ENCODE measurements around the gene TNPO3. TPM values are rescaled to one million over a fixed set of nuclear protein-coding genes. Genes with fewer than 3 reads are reported as not detected.

TNPO3 gene
- total RNA-seq, 1 donor from 2014 or later: 42.6 TPM

GRCh38 chr7:129017933-129018538 is 36.9 kb downstream of the TNPO3 start:
- TF ChIP-seq, protein P1, sequence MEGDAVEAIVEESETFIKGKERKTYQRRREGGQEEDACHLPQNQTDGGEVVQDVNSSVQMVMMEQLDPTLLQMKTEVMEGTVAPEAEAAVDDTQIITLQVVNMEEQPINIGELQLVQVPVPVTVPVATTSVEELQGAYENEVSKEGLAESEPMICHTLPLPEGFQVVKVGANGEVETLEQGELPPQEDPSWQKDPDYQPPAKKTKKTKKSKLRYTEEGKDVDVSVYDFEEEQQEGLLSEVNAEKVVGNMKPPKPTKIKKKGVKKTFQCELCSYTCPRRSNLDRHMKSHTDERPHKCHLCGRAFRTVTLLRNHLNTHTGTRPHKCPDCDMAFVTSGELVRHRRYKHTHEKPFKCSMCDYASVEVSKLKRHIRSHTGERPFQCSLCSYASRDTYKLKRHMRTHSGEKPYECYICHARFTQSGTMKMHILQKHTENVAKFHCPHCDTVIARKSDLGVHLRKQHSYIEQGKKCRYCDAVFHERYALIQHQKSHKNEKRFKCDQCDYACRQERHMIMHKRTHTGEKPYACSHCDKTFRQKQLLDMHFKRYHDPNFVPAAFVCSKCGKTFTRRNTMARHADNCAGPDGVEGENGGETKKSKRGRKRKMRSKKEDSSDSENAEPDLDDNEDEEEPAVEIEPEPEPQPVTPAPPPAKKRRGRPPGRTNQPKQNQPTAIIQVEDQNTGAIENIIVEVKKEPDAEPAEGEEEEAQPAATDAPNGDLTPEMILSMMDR (IDR thresholded peaks at IDR 0.05; ENCODE audit: unreplicated experiment): no peak
- Mint-ChIP-seq H3K4me1 (ENCODE audit: unreplicated experiment) (no peaks in the 10 kb centered on the region), H3K27me3 (ENCODE audit: unreplicated experiment) (no peaks in the 10 kb centered on the region), H3K4me3 (ENCODE audit: unreplicated experiment) (no peak overlapping the region), H3K27ac (ENCODE audit: unreplicated experiment) (no peak overlapping the region), H3K36me3 (ENCODE audit: low read depth, unreplicated experiment) (peaks cover 14% of the 10 kb centered on the region), H3K9me3 (ENCODE audit: unreplicated experiment) (no peaks in the 10 kb centered on the region)
- DNase-seq (ENCODE audit: low spot score): no peak

DNA sequence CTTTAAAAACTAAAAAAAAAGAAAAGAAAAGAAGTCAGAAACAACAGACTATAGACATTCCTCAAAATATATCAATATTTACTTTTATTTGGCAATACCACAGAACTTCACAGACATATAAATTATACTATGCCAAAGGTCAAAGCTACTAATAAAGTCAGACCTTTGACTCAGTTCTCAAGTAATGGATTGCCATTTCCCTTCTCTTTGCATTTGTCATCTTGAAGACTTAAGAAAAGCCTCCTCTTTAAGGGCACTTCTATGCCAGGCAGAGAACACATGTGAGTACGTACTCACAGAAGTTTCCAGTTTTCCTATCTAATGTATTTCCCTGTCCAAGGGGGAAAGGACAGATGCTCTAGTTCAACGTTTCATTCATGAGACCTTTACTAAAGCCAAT is 37.6 kb downstream of the TNPO3 start:
- DNase-seq (ENCODE audit: low spot score): no peak
- Mint-ChIP-seq H3K36me3 (ENCODE audit: low read depth, unreplicated experiment) (peaks cover 14% of the 10 kb centered on the region), H3K27ac (ENCODE audit: unreplicated experiment) (no peak overlapping the region), H3K9me3 (ENCODE audit: unreplicated experiment) (no peaks in the 10 kb centered on the region), H3K4me3 (ENCODE audit: unreplicated experiment) (no peak overlapping the region), H3K27me3 (ENCODE audit: unreplicated experiment) (no peaks in the 10 kb centered on the region), H3K4me1 (ENCODE audit: unreplicated experiment) (no peaks in the 10 kb centered on the region)
- TF ChIP-seq, protein P1 (IDR thresholded peaks at IDR 0.05; ENCODE audit: unreplicated experiment): no peak

DNA sequence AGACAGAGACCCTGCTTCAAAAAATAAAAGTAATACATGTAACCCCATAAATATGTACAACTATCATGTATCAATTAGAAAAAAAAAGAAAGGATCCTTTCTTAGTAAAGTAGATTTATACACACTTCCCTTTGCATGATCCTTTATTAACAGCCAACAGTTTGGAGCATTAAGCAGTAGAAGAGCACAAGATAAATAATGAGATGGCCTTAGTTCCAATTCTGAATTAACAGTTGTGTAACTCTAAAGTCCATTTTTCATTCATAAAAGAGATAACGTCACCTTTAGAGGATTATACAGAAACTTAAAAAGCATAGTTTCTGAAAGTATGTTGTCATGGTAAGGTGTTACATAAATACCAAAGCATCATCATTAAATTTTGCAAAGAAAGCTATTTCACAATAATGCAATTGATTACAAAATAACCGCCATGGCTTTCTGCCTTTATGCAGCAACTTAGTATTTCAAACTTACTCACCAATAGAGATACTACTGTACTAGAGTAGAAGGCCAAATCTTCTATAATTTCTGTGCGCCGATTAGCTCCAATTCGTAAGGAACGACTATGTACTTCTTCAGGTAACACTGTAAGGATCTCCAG is 40.3 kb downstream of the TNPO3 start:
- Mint-ChIP-seq H3K27me3 (ENCODE audit: unreplicated experiment) (no peaks in the 10 kb centered on the region), H3K4me3 (ENCODE audit: unreplicated experiment) (no peak overlapping the region), H3K36me3 (ENCODE audit: low read depth, unreplicated experiment) (peaks cover 16% of the 10 kb centered on the region), H3K9me3 (ENCODE audit: unreplicated experiment) (no peaks in the 10 kb centered on the region), H3K27ac (ENCODE audit: unreplicated experiment) (no peak overlapping the region), H3K4me1 (ENCODE audit: unreplicated experiment) (no peaks in the 10 kb centered on the region)
- TF ChIP-seq, protein P1 (IDR thresholded peaks at IDR 0.05; ENCODE audit: unreplicated experiment): no peak
- no peak for DNase-seq (ENCODE audit: low spot score)

DNA sequence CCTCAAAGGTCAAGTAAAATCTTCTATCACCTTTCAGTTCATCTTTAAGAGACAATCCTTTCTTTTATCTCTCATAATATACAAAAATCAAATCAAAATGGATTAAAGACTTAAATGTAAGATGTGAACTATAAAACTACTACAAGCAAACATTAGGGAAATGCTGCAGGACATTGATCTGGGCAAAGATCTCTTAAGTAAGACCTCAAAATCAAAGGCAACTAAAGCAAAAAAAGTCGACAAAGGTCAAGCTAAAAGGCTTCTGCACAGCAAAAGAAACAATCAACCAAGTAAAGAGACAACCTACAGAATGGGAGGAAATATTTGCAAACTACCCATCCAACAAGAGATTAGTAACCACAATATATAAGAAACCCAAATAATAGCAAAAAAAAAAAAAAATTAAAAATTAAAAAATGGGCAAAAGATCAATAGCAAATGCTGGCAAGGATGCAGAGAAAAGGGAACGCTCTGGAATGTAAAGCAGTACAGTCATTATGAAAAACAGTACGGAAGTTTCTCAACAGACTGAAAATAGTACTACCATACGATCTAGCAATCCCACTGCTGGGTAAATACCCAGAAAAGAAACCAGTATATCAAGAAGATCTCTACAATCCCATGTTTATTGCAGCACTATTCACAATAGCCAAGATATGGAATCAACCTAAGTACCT is 41.7 kb downstream of the TNPO3 start:
- H3K4me3 Mint-ChIP-seq (ENCODE audit: unreplicated experiment): peak overlapping the region; percentile 35
- DNase-seq (ENCODE audit: low spot score): no peak
- H3K36me3 Mint-ChIP-seq (ENCODE audit: low read depth, unreplicated experiment): peaks cover 16% of the 10 kb centered on the region
- no peaks in the 10 kb centered on the region for H3K27me3 Mint-ChIP-seq (ENCODE audit: unreplicated experiment)
- H3K27ac Mint-ChIP-seq (ENCODE audit: unreplicated experiment): no peak overlapping the region
- no peaks in the 10 kb centered on the region for H3K9me3 Mint-ChIP-seq (ENCODE audit: unreplicated experiment)
- H3K4me1 Mint-ChIP-seq (ENCODE audit: unreplicated experiment): no peaks in the 10 kb centered on the region
- TF ChIP-seq, protein P1 (IDR thresholded peaks at IDR 0.05; ENCODE audit: unreplicated experiment): no peak

DNA sequence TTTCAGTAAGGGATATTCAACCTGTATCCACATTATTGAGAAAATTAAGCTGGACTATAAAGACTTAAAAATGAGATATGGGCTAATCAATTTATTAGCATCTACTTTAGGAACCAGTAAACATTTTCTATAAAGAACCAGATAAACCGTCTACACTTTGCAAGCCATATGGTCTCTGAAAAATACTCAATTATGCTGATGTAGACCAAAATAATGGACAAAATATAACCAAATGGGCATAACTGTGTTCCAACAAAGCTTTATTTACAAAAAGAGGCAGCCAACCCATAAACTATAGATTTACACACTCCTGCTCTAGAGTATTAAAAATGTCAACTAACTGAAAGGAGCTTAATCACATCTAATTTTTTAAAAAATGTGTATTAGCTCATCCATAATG is 42.3 kb downstream of the TNPO3 start:
- DNase-seq (ENCODE audit: low spot score): no peak
- TF ChIP-seq, protein P1 (IDR thresholded peaks at IDR 0.05; ENCODE audit: unreplicated experiment): no peak
- no peaks in the 10 kb centered on the region for H3K9me3 Mint-ChIP-seq (ENCODE audit: unreplicated experiment)
- H3K27ac Mint-ChIP-seq (ENCODE audit: unreplicated experiment): no peak overlapping the region
- H3K27me3 Mint-ChIP-seq (ENCODE audit: unreplicated experiment): no peaks in the 10 kb centered on the region
- H3K36me3 Mint-ChIP-seq (ENCODE audit: low read depth, unreplicated experiment): peaks cover 16% of the 10 kb centered on the region
- H3K4me1 Mint-ChIP-seq (ENCODE audit: unreplicated experiment): no peaks in the 10 kb centered on the region
- no peak overlapping the region for H3K4me3 Mint-ChIP-seq (ENCODE audit: unreplicated experiment)
